Fibroblast of peridontal ligament (primary cell): ENCODE data around the gene SEMA4C.

Source experiments
- DNase-seq: peaks from one replicate; pipeline ENCODE4 v3.0.0-alpha.2; 2010; ENCODE audit errors: extremely low read depth

SEMA4C gene

DNA sequence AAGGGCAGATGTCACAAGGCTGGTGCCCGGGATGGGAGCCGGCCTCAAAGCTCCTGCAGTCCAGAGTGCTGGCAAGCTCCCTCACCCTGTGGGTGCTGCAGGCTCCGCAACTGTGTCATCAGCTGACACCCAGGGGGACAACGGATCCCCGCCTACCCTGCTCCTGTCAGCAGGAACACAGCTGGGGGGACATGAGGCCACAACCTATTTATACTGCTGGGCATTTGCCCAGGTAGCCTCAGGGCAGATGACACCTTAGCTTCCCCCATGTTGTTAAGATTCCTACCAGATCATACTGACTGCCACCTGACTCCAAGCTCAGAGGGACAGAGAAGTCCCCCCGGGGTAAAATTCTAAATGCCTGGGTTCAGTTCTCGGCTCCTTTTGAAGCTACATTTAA is 27.3 kb downstream of the SEMA4C start:
- DNase-seq: no peak

DNA sequence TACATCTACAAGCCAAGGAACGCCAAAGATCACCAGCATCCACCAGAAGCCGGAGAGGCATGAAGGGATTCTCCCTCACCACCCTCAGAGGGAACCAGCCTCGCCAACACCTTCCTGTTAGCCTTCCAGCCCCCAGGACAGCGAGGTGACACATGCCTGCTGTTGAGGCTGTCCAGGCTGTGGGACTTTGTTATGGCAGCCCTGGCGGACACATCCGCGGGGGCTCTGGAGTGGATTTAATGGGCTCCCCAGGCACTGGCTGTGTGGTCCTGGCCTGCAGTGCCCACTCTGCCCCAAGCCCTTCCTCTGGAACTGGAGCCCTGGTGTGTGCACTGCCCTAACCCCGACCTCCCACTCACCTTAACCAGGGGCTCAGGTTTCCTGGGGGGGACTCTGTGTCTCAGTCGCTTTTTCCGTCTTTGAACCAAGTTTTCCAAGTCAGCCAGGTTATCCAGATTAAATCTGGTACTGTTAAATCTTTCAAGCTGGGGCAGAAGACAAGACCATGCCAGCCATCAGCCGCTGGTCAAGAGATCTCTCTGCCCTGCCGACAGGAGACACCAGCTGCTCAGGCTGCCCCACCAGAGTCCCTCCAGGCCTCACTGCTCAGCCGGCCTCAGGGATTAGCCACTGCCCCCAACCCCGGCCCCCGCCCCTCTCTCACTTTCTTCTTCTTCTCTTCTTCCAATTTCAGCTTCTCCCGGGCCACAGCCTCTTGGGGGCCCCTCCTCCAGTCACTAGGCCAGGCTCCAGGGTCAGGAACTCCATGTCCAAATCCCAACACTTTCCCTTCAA is 28.0 kb downstream of the SEMA4C start:
- no peak for DNase-seq

DNA sequence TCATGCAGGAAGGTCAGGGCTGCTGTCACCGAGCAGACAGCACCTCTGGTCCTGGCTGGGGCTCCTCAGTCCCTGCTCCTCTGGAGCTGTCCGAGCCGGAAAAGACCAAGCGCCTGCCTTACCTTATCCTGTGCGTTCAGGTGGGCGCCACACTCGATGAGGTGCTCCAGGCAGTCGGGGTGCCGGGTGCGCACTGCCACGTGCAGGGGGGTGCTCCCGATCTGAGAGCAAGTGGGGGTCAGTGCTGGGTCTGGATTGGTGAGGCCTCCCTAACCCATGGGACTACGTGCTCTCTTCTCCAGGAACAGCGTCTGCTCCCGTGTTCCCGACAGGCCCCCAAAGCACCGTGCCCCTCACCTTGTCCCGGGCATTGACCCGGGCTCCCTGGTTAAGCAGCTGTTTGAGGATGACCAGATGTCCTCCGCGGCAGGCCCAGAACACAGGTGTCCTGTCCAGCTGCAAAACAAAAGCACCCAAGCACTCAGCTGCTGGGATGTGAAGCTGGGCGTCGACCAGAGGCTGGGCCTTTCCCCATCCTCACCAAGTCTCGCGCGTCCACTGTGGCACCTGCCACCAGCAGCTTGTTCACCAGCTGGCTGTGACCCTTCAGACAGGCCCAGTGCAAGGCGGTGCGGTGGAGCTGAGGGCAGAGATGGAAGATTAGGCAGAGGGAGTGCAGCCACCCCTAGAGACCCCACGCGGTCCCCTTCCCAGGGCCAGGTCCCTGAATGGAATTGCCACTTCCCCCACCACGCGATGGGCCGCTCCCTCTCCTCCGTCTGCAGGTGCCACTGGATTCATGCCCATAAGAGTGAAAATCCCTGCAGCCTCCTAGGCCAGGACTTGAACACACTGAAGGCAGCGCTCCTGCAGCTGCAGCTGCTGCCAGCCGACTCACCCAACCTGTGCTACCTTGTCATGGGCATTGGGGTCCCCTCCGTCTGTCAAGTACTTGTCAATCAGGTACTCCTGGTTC is 29.7 kb downstream of the SEMA4C start:
- no peak for DNase-seq

DNA sequence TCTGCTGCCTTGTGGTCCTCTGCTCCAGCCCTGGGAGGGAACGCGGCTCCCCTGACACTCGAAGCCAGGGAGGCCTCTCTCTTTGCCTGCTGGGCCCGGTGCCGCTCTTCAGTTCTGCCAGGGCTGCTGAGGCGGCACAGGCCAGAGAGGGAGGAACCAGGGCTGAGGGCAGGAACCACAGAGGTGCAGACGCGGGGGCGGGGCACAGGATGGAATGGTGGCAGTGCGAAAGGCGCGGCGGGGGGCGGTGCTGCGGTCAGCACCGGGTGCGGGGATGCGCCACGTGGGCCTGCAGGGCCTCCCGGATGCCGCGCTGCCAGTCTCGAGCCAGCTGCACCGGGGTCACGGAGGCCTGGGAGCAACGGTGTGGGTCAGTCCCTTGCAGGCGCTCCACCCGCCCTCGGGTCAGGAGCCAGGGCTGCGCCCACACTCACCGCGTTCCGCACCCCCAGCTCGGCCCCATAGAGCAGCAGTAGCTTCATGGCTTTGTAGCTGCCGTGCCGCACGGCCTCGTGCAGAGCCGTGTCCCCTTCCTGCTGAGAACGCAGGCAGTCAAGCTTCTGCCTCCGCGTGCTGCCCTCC is 30.5 kb downstream of the SEMA4C start:
- DNase-seq: no peak

DNA sequence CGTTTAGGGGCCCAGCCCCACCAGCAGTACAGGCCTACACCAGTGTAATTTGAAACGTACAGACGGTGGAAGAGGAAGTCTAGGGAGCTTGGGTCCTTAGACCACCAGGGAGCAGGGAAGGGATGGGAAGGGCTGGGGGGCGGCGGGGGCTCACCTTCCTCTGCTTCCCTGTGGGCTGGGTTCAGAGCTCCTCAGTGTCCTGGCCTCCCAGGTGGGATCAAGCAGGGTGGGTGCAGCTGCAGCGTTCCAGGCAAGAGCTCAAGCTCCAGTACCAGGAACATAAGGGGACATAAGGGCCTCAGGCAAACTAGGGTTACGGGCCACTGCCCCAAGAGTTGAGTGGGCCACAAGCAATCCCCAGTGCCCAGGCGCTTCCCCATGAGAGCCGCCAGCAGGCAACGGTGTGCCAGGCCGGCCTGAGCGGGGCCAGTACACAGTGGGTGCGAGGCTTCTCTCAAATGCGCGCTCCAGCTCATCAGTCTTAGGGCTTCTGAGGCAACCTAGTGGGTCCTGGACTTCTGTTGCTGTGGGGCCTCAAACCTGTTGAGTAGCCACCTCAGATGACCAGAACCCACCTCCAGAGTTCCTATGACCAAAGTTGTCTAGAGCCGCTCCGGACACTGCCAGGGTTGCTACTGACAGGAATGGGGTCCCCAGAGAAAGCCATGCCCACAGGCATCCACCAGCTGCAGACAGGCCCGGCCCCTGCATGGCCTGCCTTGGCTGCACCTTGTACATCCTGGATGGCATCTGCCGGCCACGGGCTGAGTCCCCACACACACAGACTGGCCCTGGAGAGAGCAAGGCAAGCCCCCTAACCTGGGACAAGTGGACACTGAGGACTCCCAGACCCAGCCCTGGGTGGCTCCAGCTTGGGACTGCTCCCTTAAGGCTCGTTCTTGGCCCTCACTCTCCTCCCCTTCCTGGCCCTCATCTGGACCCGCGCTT is 31.3 kb downstream of the SEMA4C start:
- no peak for DNase-seq

DNA sequence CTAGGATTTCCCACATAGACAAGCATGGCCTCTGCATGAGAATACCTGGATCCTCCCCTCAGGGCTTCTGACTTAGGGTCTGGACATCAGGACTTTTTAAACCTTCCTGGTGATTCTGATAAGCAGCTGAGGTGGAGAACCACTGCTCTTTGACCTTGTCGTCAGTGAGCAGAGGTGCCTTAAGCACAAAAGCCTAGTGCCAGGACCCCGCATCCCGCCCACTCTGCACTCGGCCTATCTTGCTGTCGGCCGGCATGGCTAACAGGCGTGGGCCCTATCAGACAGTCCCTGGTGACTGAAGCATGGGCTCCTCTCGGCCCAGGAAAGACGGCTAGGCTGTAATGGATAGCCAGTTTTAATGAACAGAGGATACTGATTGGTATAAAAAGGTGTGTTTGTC is 32.3 kb downstream of the SEMA4C start:
- no peak for DNase-seq

DNA sequence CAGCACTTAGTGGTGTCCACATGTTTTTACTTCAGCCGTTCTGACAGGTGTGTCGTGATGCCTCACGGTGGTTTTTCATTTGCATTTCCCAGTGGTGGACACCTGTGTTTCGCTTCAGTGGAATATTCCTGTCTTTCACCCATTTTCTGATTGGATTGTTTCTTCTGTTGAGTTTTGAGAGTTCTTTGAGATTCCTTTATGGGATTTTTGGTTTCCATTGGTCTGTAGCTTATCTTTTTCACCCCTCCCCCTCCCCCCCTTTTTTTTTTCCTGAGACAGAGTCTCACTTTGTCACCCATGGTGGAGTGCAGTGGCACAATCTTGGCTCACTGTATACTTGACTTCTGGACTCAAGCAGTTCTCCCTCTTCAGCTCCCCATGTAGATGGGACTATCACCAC is 34.0 kb downstream of the SEMA4C start:
- no peak for DNase-seq

DNA sequence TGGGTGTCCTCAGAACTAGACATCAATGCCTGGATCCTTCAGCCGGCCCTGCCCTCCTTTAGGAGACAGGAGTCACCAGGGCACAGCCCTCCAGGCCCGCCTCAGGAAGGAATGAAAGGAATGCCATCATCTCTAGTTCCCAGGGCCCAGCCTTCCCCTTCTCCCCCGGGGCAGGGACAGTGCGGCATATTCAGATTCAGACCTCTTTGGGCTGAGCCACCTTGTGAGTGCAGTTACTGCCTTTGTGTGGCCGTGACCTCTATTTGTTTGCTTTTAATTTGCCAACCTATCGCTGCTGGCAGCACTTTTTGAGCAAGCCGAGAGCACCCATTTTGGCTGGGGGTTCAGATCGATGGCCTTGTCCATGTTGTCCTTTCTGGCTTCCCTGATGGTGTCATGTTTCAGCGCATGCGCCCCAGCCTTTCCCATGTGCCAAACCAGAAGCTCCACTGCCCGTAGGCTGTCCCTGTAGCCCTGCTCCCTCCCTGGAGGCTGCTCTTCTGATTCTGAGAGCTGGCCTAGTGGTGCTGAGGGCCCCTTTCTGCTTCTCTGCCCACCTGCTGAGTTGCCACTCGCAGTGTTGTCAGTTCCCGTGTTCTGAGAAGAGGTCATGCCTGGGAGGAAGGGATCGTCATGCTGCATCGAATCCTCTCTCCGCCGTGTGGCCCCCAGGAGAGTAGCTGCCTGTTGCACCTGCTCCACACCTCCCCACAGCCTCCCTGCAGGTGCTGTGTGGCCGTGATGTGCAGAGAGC is 36.9 kb downstream of the SEMA4C start:
- DNase-seq: peak; percentile 10

DNA sequence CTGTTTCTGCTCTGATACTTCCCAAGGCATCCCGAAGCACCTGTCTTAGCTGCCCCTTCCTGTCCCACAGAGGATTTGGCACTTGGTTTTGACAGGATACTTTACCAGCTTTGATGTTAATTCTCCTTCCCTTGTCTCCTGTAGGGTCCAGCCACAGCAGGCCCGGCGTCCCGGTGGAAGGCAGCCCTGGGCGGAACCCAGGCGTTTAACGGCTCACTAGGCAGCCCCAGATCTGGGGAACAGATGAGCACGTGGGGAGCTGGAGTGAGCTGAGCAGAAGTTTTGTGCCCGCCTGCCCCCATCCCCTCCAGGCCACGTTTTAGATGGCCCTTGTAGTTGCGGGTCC is 37.5 kb downstream of the SEMA4C start:
- no peak for DNase-seq

DNA sequence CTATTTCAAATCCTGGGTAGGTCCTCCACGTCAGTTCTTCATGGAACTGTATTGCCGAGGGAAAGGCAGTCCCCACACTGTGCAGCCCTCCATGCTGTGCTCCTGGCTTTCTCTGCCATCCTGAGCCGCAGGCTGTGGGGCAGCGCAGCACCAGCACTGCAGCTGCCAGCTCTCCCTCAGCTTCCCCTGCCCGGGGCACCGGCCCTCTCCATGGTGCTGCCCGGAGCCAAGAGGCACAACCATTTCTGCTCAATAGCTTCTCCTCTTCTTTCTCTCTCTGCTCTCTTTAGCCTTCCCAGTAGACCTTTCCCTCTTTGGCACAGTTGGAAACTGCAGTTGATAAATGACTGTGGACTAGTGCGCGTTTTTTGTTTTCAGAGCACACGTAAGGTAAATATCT is 38.2 kb downstream of the SEMA4C start:
- no peak for DNase-seq

DNA sequence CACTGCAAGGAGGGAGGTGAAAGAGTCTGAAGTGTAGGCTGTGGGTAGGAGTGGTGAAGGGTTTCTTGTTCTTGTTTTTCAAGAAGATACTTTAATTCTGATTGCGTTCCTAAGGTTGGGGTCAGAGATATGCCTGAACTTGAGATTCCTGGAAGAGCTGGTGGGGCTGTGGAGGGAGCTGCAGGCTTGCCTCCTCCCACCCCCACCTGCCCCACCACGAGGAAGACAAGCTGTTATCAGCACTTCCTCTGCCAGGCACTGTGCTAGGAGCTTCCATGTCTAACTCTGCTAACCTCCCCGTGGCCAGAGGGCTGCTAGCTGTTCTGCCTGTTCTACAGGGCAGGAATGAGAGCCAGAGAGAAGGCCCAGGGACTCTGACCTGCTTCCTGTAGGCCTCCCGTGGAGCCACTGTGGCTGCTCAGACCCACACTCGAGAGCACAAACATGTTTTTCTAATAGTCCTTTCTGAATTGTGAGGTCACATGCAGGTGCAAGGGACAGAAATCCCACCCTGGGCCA is 39.8 kb downstream of the SEMA4C start:
- DNase-seq: no peak

DNA sequence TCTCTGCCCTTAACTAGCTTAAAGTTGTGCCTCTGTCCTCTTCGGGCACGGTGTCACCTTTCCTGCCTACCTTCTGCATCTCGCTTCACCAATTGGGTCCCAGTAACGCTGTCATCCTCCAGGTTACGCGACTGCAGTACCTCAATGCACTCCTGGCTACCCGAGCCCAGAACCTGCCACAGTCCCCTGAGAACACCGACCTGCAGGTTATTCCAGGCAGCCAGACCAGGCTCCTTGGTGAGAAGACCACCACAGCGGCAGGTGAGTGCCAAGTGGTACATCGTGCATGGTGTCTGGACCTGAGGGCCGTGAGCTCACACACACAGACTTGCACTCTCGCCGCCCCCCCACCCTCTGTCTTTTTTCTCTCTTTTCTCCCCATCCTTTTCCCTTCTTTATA is 41.0 kb downstream of the SEMA4C start:
- no peak for DNase-seq

DNA sequence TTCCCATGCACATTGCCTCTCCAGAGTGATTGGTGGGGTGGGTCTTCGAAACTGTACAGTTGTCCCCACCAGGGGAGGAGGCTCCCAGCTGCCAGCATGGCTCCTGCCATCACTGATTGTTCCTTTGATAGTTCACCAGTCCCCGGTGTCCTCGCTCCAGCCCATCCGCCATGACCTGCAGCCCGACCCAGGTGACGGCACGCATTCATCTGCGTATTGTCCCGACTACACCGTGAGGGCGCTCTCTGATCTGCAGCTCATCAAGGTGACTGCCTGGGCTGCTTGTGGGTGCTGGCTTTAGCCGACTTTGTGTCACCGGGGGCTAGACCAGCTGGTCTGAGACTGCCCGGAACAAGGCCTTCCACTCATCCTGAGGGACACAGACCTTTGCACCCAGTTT is 41.4 kb downstream of the SEMA4C start:
- no peak for DNase-seq

DNA sequence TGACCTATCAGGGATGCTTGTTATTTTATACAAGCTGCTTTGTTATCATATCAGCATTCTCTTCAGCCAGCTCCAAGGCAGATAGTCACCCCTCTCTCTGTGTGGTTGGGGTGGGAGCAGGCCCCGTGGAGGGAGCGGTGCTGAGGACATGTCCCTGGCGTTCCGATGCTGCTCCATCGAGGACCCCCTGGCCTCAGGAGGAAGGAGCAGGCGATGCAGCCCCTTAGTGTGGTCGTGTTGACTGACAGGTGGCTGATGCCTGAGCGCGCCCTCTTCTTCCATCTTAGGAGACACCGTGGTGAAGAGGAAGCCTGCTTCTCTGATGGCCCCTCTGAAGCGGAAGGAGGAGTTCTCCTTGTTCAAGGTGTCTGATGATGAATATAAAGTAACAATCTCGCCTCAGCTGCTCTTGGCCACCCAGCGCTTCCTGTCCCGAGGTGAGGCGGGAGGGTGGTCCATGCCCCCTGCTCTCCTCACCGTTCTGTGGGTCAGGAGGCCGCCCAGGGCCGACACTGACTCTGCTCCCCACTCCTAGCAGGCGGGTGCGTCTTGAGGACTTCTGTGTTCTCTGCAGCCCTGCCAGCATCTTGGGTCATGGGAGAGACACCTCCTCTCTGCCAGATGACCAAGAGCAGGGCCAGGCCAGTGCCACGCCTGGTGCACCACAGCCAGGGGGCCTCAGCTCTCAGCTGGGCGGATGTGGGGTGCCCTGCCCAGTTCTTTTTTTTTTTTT is 43.2 kb downstream of the SEMA4C start:
- no peak for DNase-seq

DNA sequence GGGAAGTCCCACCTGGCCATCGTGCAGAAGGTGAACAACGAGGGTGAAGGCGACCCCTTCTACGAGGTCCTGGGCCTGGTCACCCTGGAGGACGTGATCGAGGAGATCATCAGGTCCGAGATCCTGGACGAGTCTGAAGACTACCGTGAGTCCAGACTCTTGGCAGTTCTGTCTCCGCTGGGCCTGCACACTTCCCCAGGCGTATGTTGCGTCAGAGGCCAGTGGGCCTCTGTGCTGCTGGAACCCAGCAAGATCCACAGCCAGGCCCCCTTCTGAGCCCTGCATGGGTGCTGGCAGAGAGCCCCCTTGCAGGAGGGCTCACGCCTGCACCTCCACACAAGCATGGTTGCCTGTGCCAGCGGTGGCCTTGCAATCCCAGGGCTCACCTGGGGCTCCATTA is 44.8 kb downstream of the SEMA4C start:
- DNase-seq: no peak

DNA sequence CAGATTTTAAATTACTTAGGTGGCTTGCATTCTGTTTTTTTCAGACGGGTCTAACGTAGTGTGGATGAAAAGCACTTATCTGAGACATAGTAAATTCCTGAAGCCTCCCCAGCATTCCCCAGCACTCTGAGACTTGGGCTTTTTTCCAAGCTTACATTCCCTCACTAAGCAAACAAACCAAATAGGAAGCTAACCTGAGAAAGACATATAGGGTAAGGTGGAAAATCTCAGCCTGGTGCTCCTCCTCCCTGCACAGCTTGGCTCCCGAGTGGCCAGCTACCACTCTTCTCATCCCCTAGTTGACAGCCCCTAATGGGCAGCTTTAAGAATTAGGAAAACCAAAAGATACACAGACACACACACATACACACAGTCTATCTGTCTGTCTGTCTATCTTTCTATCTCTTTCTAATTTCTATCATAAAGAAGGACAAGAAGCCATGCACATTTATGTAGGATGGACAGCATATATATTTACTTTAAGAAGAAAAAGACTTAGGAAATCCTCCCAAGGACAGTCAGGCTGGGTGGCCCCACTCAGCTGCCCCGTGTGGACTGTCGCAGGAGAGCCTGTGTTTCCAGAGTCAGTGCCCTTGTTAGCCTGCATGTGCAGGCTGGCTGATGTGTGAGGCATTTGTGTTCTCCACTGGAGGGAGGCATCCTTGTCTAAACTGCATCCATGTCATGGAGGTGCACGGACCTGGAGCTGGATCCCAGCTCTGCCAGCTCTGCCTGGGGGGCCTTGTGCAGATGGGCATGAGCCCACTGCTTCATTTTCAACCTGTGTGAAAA is 45.6 kb downstream of the SEMA4C start:
- peak; percentile 35 for DNase-seq

DNA sequence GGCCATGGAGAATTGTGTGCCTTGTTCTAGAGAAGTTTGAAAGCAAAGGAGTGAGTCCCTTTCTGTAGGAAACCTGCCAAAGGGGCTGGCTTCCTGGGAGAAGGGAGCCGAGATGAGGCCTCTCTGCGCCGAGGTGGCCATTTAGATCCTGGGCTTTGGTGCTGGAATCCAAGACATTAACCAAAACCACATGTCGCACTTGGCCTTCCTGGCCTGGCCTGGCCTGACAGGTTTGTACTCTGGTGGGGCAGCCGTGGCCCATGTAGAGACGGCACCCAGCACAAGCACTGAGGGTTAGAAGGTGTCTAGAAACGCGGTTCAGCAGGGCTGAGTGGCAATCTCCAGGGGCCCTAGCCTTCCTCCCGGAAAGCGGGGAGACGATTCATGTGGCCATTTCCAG is 46.7 kb downstream of the SEMA4C start:
- no peak for DNase-seq

DNA sequence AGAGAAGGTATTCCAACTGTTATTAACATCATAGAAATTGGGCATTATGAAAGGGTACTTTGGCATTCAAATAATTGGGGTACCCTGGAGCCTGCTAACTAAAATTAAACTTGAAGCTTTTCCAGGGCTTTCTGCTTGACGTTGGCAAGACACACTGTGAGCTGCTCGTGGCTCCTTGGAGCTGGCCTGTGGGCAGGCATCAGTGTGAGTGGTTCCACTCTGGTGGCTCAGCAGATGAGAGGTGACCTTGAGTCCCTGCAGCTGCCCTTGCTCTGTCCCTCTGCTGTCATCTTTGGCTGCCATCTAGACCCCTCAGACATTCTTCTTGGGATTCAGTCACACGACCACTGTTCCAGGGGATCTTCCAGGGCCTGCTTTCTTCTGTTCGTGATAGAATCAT is 47.1 kb downstream of the SEMA4C start:
- DNase-seq: no peak

DNA sequence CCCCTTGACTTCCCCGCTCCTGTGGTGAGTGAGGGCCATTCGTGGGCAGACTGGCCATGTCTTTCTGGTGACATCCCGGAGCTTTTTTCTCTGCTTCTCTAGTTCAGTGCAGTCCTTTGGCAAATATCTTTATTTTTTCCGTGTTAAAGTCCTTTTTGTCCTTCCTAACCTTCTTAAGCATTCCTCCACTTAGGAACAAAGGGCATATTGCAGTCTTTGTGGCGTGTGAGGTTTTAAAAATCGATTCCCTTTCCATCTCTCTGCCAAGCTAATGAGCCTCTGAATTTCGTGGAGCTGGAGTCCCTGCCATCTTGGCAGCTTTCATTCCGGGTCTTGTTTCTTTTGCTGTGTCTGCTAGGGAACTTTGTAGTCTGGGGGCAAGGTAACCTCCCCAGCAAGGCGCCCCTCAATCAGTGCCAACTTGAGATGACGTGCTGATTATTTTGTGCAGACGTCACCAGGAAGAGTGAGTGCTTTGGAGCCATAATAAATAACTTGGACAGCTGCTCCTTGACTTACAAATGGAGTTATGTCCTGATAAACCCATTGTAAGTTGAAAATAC is 48.7 kb downstream of the SEMA4C start:
- no peak for DNase-seq
